IMR-90 (cell line): Measurements from ENCODE around the gene SPAG16.

Source experiments
- MAFK ChIP-seq: IDR thresholded peaks from 2 replicates; pipeline ENCODE4 v1.6.1; 2012; ENCODE audit warnings: low read depth, low read length, improper control_type of control experiment
- POLR2A ChIP-seq: IDR thresholded peaks from 2 replicates; pipeline ENCODE4 v1.6.1; 2012; ENCODE audit warnings: mild to moderate bottlenecking, low read depth, low read length
- RAD21 ChIP-seq: IDR thresholded peaks from 2 replicates; pipeline ENCODE4 v1.6.1; 2012; ENCODE audit warnings: low read length, improper control_type of control experiment
- RCOR1 ChIP-seq: IDR thresholded peaks from 2 replicates; pipeline ENCODE4 v1.6.1; 2012; ENCODE audit warnings: mild to moderate bottlenecking, low read length, improper control_type of control experiment; ENCODE audit not compliant: insufficient replicate concordance
- RFX5 ChIP-seq: IDR thresholded peaks from 2 replicates; pipeline ENCODE4 v1.8.0; 2012; ENCODE audit warnings: low read depth, mild to moderate bottlenecking, low read length, moderate library complexity
- USF2 ChIP-seq: fragments of 150-350 bp; IDR thresholded peaks from 2 replicates; pipeline ENCODE4 v1.6.1; 2017; ENCODE audit warnings: mild to moderate bottlenecking, antibody characterized with exemption, low read length, low read depth
- TF ChIP-seq, protein P1 (sequence below): conservative IDR thresholded peaks from 2 replicates; pipeline ENCODE4 v1.5.1; 2012; ENCODE audit warnings: mild to moderate bottlenecking, low read depth, low read length, improper control_type of control experiment

DNA sequence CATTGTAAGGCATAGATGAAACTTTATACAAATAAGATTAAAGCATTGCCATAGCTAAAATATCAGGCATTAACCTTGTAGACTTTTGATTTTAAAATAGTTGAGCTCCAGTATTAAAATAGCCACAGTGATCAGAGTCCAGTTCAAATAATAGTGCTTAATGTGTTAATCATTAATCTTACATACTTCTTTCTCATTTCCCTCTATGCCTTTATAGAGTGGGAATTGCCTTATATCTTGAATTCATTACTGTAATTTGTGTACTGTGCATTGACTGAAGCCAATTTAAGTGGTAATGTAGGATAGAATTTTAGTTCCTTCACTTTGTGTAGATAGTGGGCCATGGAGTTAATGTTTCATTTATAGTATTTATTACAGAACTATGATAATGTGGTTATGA lies 577.4 kb downstream of the SPAG16 start:
- no peak for TF ChIP-seq POLR2A
- TF ChIP-seq, protein P1, sequence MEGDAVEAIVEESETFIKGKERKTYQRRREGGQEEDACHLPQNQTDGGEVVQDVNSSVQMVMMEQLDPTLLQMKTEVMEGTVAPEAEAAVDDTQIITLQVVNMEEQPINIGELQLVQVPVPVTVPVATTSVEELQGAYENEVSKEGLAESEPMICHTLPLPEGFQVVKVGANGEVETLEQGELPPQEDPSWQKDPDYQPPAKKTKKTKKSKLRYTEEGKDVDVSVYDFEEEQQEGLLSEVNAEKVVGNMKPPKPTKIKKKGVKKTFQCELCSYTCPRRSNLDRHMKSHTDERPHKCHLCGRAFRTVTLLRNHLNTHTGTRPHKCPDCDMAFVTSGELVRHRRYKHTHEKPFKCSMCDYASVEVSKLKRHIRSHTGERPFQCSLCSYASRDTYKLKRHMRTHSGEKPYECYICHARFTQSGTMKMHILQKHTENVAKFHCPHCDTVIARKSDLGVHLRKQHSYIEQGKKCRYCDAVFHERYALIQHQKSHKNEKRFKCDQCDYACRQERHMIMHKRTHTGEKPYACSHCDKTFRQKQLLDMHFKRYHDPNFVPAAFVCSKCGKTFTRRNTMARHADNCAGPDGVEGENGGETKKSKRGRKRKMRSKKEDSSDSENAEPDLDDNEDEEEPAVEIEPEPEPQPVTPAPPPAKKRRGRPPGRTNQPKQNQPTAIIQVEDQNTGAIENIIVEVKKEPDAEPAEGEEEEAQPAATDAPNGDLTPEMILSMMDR = no peak
- TF ChIP-seq MAFK = no peak
- no peak for TF ChIP-seq RFX5
- TF ChIP-seq RAD21 = no peak
- no peak for TF ChIP-seq RCOR1
- TF ChIP-seq USF2 = no peak
